OCI-LY1 (cell line): ENCODE measurements around the gene TFDP2.

Experiments
- H2AFZ ChIP-seq: fragments of 200-600 bp; sonication (generic), shearing (Covaris generic); 2 replicates; pipeline ENCODE4 v1.6.0; 2014; ENCODE audit warnings: antibody characterized with exemption, mild to moderate bottlenecking, low read length
- H3F3A ChIP-seq: fragments of 200-600 bp; sonication (generic), shearing (Covaris generic); 2 replicates; pipeline ENCODE4 v1.6.0; 2014; ENCODE audit warnings: mild to moderate bottlenecking, antibody characterized with exemption, low read length, moderate library complexity; ENCODE audit not compliant: insufficient read depth
- H3K27ac ChIP-seq: fragments of 200-600 bp; sonication (generic); 2 replicates; pipeline ENCODE4 v1.5.1; 2014; ENCODE audit warnings: low read length, mixed run types, mild to moderate bottlenecking, low read depth; ENCODE audit not compliant: poor library complexity, severe bottlenecking
- H3K27me3 ChIP-seq: fragments of 200-600 bp; sonication (generic); 2 replicates; pipeline ENCODE4 v1.6.0; 2014; ENCODE audit warnings: antibody characterized with exemption, mild to moderate bottlenecking, low read length, moderate library complexity; ENCODE audit not compliant: insufficient read depth
- H3K36me3 ChIP-seq: fragments of 200-600 bp; sonication (generic); 2 replicates; pipeline ENCODE4 v1.6.1; 2014; ENCODE audit warnings: mild to moderate bottlenecking, antibody characterized with exemption, low read length, moderate library complexity, mixed read lengths; ENCODE audit not compliant: insufficient read depth
- H3K4me1 ChIP-seq: fragments of 200-600 bp; sonication (generic); 2 replicates; pipeline ENCODE4 v1.5.1; 2014; ENCODE audit warnings: mild to moderate bottlenecking, low read length, moderate library complexity; ENCODE audit not compliant: insufficient read depth, severe bottlenecking
- H3K4me2 ChIP-seq: fragments of 200-600 bp; sonication (generic), shearing (Covaris generic); 2 replicates; pipeline ENCODE4 v1.6.1; 2014; ENCODE audit warnings: low read length
- H3K4me3 ChIP-seq: fragments of 200-600 bp; sonication (generic); 2 replicates; pipeline ENCODE4 v1.5.1; 2014; ENCODE audit warnings: low read length, low read depth, mild to moderate bottlenecking, mixed read lengths; ENCODE audit not compliant: poor library complexity, severe bottlenecking
- H3K79me2 ChIP-seq: fragments of 200-600 bp; shearing (Covaris generic); 2 replicates; pipeline ENCODE4 v1.6.1; 2016; ENCODE audit warnings: mixed run types, low read length, mixed read lengths; ENCODE audit not compliant: insufficient read depth
- H3K9ac ChIP-seq: fragments of 200-600 bp; sonication (generic), shearing (Covaris generic); 2 replicates; pipeline ENCODE4 v1.6.1; 2014; ENCODE audit warnings: mild to moderate bottlenecking, low read length, mixed read lengths
- H3K9me2 ChIP-seq: fragments of 200-600 bp; sonication (generic), shearing (Covaris generic); 2 replicates; pipeline ENCODE4 v1.6.1; 2014; ENCODE audit warnings: low read depth, mild to moderate bottlenecking, low read length, mixed read lengths
- H3K9me3 ChIP-seq: fragments of 200-600 bp; shearing (Covaris generic); 2 replicates; pipeline ENCODE4 v1.6.1; 2014; ENCODE audit warnings: low read length, mixed read lengths
- H4K20me1 ChIP-seq: fragments of 200-600 bp; sonication (generic), shearing (Covaris generic); 2 replicates; pipeline ENCODE4 v1.6.0; 2016; ENCODE audit warnings: mild to moderate bottlenecking, low read length; ENCODE audit not compliant: insufficient read depth
- CTCF ChIP-seq: fragments of 200-600 bp; sonication (generic), shearing (Covaris generic); IDR thresholded peaks from 2 replicates; pipeline ENCODE4 v1.5.1; 2017; ENCODE audit warnings: mild to moderate bottlenecking, antibody characterized with exemption, low read length, moderate library complexity, mixed read lengths
- EZH2 ChIP-seq: fragments of 200-600 bp; sonication (generic), shearing (Covaris generic); IDR thresholded peaks from 2 replicates; pipeline ENCODE4 v1.8.0; 2017; ENCODE audit warnings: borderline replicate concordance, mixed run types, mild to moderate bottlenecking, antibody characterized with exemption, low read length, moderate library complexity, mixed read lengths

Gene TFDP2

GRCh38 chr3:141992512-141992911, 156.8 kb downstream of the TFDP2 start:
- no peak overlapping the region for H3K4me3 ChIP-seq
- no peak overlapping the region for H3K4me2 ChIP-seq
- H3K36me3 ChIP-seq = peaks cover 91% of the 10 kb centered on the region
- no peak overlapping the region for H3K27ac ChIP-seq
- peaks cover 9% of the 10 kb centered on the region for H3K4me1 ChIP-seq
- no peak for TF ChIP-seq EZH2
- no peak for TF ChIP-seq CTCF
- H2AFZ ChIP-seq = no peak overlapping the region
- H3K27me3 ChIP-seq = no peaks in the 10 kb centered on the region
- no peaks in the 10 kb centered on the region for H3F3A ChIP-seq
- peaks cover 40% of the 10 kb centered on the region for H3K79me2 ChIP-seq
- no peaks in the 10 kb centered on the region for H3K9me2 ChIP-seq
- H4K20me1 ChIP-seq = no peaks in the 10 kb centered on the region
- no peak overlapping the region for H3K9ac ChIP-seq
- no peaks in the 10 kb centered on the region for H3K9me3 ChIP-seq

- H3K4me2 ChIP-seq = no peak overlapping the region
- no peaks in the 10 kb centered on the region for H3K9me2 ChIP-seq
- H3K4me1 ChIP-seq = no peaks in the 10 kb centered on the region
- H3F3A ChIP-seq = no peaks in the 10 kb centered on the region
- TF ChIP-seq CTCF (no peak), EZH2 (no peak)
- no peak overlapping the region for H3K4me3 ChIP-seq
- no peaks in the 10 kb centered on the region for H3K27me3 ChIP-seq
- no peak overlapping the region for H2AFZ ChIP-seq
- H3K27ac ChIP-seq = no peak overlapping the region
- H3K9me3 ChIP-seq = no peaks in the 10 kb centered on the region
- no peaks in the 10 kb centered on the region for H3K79me2 ChIP-seq
- no peak overlapping the region for H3K9ac ChIP-seq
- H3K36me3 ChIP-seq = peaks cover 96% of the 10 kb centered on the region
- no peaks in the 10 kb centered on the region for H4K20me1 ChIP-seq
Measured at GRCh38 chr3:141986548-141987107, 162.7 kb downstream of the TFDP2 start.

- Histone ChIP-seq H3K4me1 (no peaks in the 10 kb centered on the region), H3K9me2 (no peaks in the 10 kb centered on the region), H3K79me2 (no peaks in the 10 kb centered on the region), H3K9me3 (no peaks in the 10 kb centered on the region), H3K27me3 (no peaks in the 10 kb centered on the region), H3F3A (0 out of 2 replicates have a peak, but pooled peaks cover 5% of the 10 kb centered on the region), H3K4me2 (no peak overlapping the region), H3K9ac (no peak overlapping the region), H2AFZ (no peak overlapping the region), H3K36me3 (peaks cover 90% of the 10 kb centered on the region), H4K20me1 (no peaks in the 10 kb centered on the region), H3K4me3 (no peak overlapping the region), H3K27ac (no peak overlapping the region)
- TF ChIP-seq EZH2 (no peak), CTCF (no peak)
Measured at GRCh38 chr3:141981084-141981483, 168.3 kb downstream of the TFDP2 start.
